SK-N-SH treated with all-trans-retinoic acid at 6 μM for 48 hours (cell line): ENCODE results near the gene CYFIP1.

Source experiments
- BACH2 ChIP-seq: fragments of 250-450 bp; sonication (Bioruptor Pico); IDR thresholded peaks from 2 replicates; pipeline ENCODE4 v1.9.0; 2021; ENCODE audit warnings: mild to moderate bottlenecking, borderline replicate concordance
- CREB5 ChIP-seq: fragments of 250-450 bp; sonication (Bioruptor Pico); IDR thresholded peaks from 2 replicates; pipeline ENCODE4 v1.5.1; 2020; ENCODE audit warnings: low read depth, mild to moderate bottlenecking, moderate library complexity
- GLIS3 ChIP-seq: fragments of 250-450 bp; sonication (Bioruptor Pico); IDR thresholded peaks from 2 replicates; pipeline ENCODE4 v1.5.0; 2020; ENCODE audit warnings: mild to moderate bottlenecking, moderate library complexity
- OSR1 ChIP-seq: fragments of 250-450 bp; sonication (Bioruptor Pico); IDR thresholded peaks from 2 replicates; pipeline ENCODE4 v1.8.0; 2022; ENCODE audit warnings: moderate library complexity, mild to moderate bottlenecking, inconsistent platforms
- PATZ1 ChIP-seq: fragments of 250-450 bp; sonication (Bioruptor Pico); IDR thresholded peaks from 2 replicates; pipeline ENCODE4 v1.8.0; 2020; ENCODE audit warnings: mild to moderate bottlenecking, moderate library complexity, borderline replicate concordance
- POU6F1 ChIP-seq: fragments of 250-450 bp; sonication (Bioruptor Pico); IDR thresholded peaks from 2 replicates; pipeline ENCODE4 v1.8.0; 2021; ENCODE audit warnings: low read depth, mild to moderate bottlenecking, moderate library complexity, borderline replicate concordance
- TOX ChIP-seq: fragments of 250-450 bp; sonication (Bioruptor Pico); IDR thresholded peaks from 2 replicates; pipeline ENCODE4 v1.8.0; 2021; ENCODE audit warnings: mild to moderate bottlenecking, moderate library complexity, borderline replicate concordance
- ZFP30 ChIP-seq: fragments of 450-650 bp; formaldehyde crosslinking; IDR thresholded peaks from 2 replicates; pipeline ENCODE4 v1.5.0; 2022; ENCODE audit warnings: mild to moderate bottlenecking, moderate library complexity
- ZNF70 ChIP-seq: fragments of 450-650 bp; formaldehyde crosslinking; IDR thresholded peaks from 2 replicates; pipeline ENCODE4 v1.5.0; 2020; ENCODE audit warnings: mild to moderate bottlenecking, moderate library complexity
- ZNF8 ChIP-seq: fragments of 450-650 bp; formaldehyde crosslinking; IDR thresholded peaks from 2 replicates; pipeline ENCODE4 v1.5.0; 2020; ENCODE audit warnings: mild to moderate bottlenecking, moderate library complexity

GRCh38 chr15:22845289-22845900 is 134.8 kb downstream of the CYFIP1 start:
- TF ChIP-seq TOX (CRISPR knock-in tag) (no peak), POU6F1 (no peak), BACH2 (CRISPR knock-in tag) (no peak), ZNF70 (CRISPR knock-in tag) (no peak), GLIS3 (CRISPR knock-in tag) (no peak), PATZ1 (CRISPR knock-in tag) (no peak), ZNF8 (CRISPR knock-in tag) (no peak), CREB5 (CRISPR knock-in tag) (no peak), OSR1 (CRISPR knock-in tag) (no peak), ZFP30 (CRISPR knock-in tag) (no peak)
